ENCODE data around the gene KRTAP10-3. TPM values are rescaled to one million over a fixed set of nuclear protein-coding genes. Genes with fewer than 3 reads are reported as not detected.

The KRTAP10-3 gene
- polyA plus RNA-seq, 4 donors: not detected

GRCh38 chr21:44521301-44521927 is 37.2 kb downstream of the KRTAP10-3 start:
- no peak for DNase-seq (ENCODE audit: low read depth in 4 of 4, low spot score in 3 of 4)

GRCh38 chr21:44520326-44521300 is 38.0 kb downstream of the KRTAP10-3 start:
- no peak for DNase-seq (ENCODE audit: low read depth in 4 of 4, low spot score in 3 of 4)

GRCh38 chr21:44519346-44520325 is 39.0 kb downstream of the KRTAP10-3 start:
- DNase-seq (ENCODE audit: low read depth in 4 of 4, low spot score in 3 of 4): no peak

- DNase-seq (ENCODE audit: low read depth in 4 of 4, low spot score in 3 of 4): no peak
These were observed 39.9 kb downstream of the KRTAP10-3 start for GRCh38 chr21:44518686-44519085.

GRCh38 chr21:44517175-44517899 is 41.3 kb downstream of the KRTAP10-3 start:
- no peak for DNase-seq (ENCODE audit: low read depth in 4 of 4, low spot score in 3 of 4)

GRCh38 chr21:44516828-44517174 is 41.8 kb downstream of the KRTAP10-3 start:
- no peak for DNase-seq (ENCODE audit: low read depth in 4 of 4, low spot score in 3 of 4)

GRCh38 chr21:44516342-44516741 is 42.3 kb downstream of the KRTAP10-3 start:
- no peak for DNase-seq (ENCODE audit: low read depth in 4 of 4, low spot score in 3 of 4)

- no peak for DNase-seq (ENCODE audit: low read depth in 4 of 4, low spot score in 3 of 4)
These were observed 43.0 kb downstream of the KRTAP10-3 start for GRCh38 chr21:44515359-44516165.

GRCh38 chr21:44514746-44515358 is 43.7 kb downstream of the KRTAP10-3 start:
- no peak for DNase-seq (ENCODE audit: low read depth in 4 of 4, low spot score in 3 of 4)

- DNase-seq (ENCODE audit: low read depth in 4 of 4, low spot score in 3 of 4): no peak
These were observed 44.4 kb downstream of the KRTAP10-3 start for GRCh38 chr21:44514218-44514520.

GRCh38 chr21:44513389-44514217 is 45.0 kb downstream of the KRTAP10-3 start:
- no peak for DNase-seq (ENCODE audit: low read depth in 4 of 4, low spot score in 3 of 4)

GRCh38 chr21:44512496-44513388 is 45.9 kb downstream of the KRTAP10-3 start:
- no peak for DNase-seq (ENCODE audit: low read depth in 4 of 4, low spot score in 3 of 4)

- no peak for DNase-seq (ENCODE audit: low read depth in 4 of 4, low spot score in 3 of 4)
These were observed 46.7 kb downstream of the KRTAP10-3 start for GRCh38 chr21:44511938-44512275.

- no peak for DNase-seq (ENCODE audit: low read depth in 4 of 4, low spot score in 3 of 4)
These were observed 47.2 kb downstream of the KRTAP10-3 start for GRCh38 chr21:44511219-44511937.

GRCh38 chr21:44510508-44511218 is 47.9 kb downstream of the KRTAP10-3 start:
- DNase-seq (ENCODE audit: low read depth in 4 of 4, low spot score in 3 of 4): peak; percentile 47 to 60 (median 56)

- DNase-seq (ENCODE audit: low read depth in 4 of 4, low spot score in 3 of 4): no peak
These were observed 48.5 kb downstream of the KRTAP10-3 start for GRCh38 chr21:44510109-44510507.
